CD8-positive, alpha-beta memory T cell (primary cell): ENCODE measurements around the gene PLLP. TPM values are rescaled to one million over a fixed set of nuclear protein-coding genes. Genes with fewer than 3 reads are reported as not detected.

Source experiments
- CTCF ChIA-PET: fragments of 350-600 bp; sonication (Branson Sonifier 250); formaldehyde crosslinking; loops from one replicate; lab custom pipeline; 2021; ENCODE audit warnings: antibody characterized with exemption; lab: Charles Lee
- POLR2A ChIA-PET: fragments of 350-600 bp; sonication (Branson Sonifier 250); formaldehyde crosslinking; loops from one replicate; lab custom pipeline; 2021; ENCODE audit warnings: antibody characterized with exemption; lab: Charles Lee
- DNase-seq, 5 donors: peaks; one replicate each; pipeline versions ENCODE4 v3.0.0 to v3.0.0-alpha.2; 2020 to 2022; ENCODE audit warnings: mixed read lengths in 1 of 5
- H3K27ac ChIP-seq: one replicate; pipeline ENCODE4 v1.7.0; 2013; ENCODE audit warnings: low read depth, mild to moderate bottlenecking, low read length, moderate library complexity
- H3K27me3 ChIP-seq: 2 replicates; pipeline ENCODE4 v1.7.0; 2013; ENCODE audit warnings: low read length, mild to moderate bottlenecking; ENCODE audit not compliant: insufficient read depth, poor library complexity, severe bottlenecking
- H3K36me3 ChIP-seq: 2 replicates; pipeline ENCODE4 v1.7.0; 2013; ENCODE audit warnings: mild to moderate bottlenecking, low read length, moderate library complexity; ENCODE audit not compliant: insufficient read depth
- H3K4me1 ChIP-seq: 2 replicates; pipeline ENCODE4 v1.7.0; 2013; ENCODE audit warnings: mild to moderate bottlenecking, low read length, moderate library complexity; ENCODE audit not compliant: insufficient read depth
- H3K4me3 ChIP-seq: 2 replicates; pipeline ENCODE4 v1.7.0; 2013; ENCODE audit warnings: mild to moderate bottlenecking, low read length
- H3K9me3 ChIP-seq: 2 replicates; pipeline ENCODE4 v1.7.0; 2013; ENCODE audit warnings: mild to moderate bottlenecking, low read length
- H3K27ac Mint-ChIP-seq, 8 donors: one replicate each; pipeline ENCODE4 v1.8.0; 2020 to 2021; ENCODE audit warnings: mixed read lengths in 8 of 8, mild to moderate bottlenecking in 6 of 8, inconsistent platforms in 3 of 8, moderate library complexity in 3 of 8
- H3K27me3 Mint-ChIP-seq, 2 donors: one replicate each; pipeline ENCODE4 v1.8.0; 2020 to 2021; ENCODE audit warnings: mixed read lengths in 2 of 2, mild to moderate bottlenecking in 1 of 2, moderate library complexity in 1 of 2
- H3K36me3 Mint-ChIP-seq, 3 donors: one replicate each; pipeline ENCODE4 v1.8.0; 2020 to 2021; ENCODE audit warnings: mixed read lengths in 3 of 3, inconsistent platforms in 1 of 3, mild to moderate bottlenecking in 1 of 3
- H3K4me1 Mint-ChIP-seq, 3 donors: one replicate each; pipeline ENCODE4 v1.8.0; 2020 to 2021; ENCODE audit warnings: mixed read lengths in 3 of 3, inconsistent platforms in 1 of 3, mild to moderate bottlenecking in 1 of 3
- H3K4me3 Mint-ChIP-seq, 7 donors: one replicate each; pipeline ENCODE4 v1.8.0; 2020 to 2021; ENCODE audit warnings: mixed read lengths in 7 of 7, mild to moderate bottlenecking in 6 of 7, moderate library complexity in 4 of 7, inconsistent platforms in 2 of 7
- H3K9me3 Mint-ChIP-seq, 5 donors: one replicate each; pipeline ENCODE4 v1.8.0; 2020 to 2022; ENCODE audit warnings: mixed read lengths in 5 of 5, mild to moderate bottlenecking in 3 of 5, moderate library complexity in 2 of 5, inconsistent platforms in 1 of 5
- polyA plus RNA-seq: library from polyadenylated mRNA; unstranded; fragments of 300-500 nt; fragmentation: Illumina TruSeq; gene quantifications from one replicate; pipeline ENCODE4 v1.2.3, GENCODE V29; 2021
- total RNA-seq, 2 experiments: library from RNA; stranded (reverse); gene quantifications; one replicate each; pipeline ENCODE4 v1.2.3, GENCODE V29; 2021

The PLLP gene
- total and polyA plus RNA-seq, 3 experiments from 2014 or later, result 0.49 to 0.72 TPM; not detected in 1

DNA sequence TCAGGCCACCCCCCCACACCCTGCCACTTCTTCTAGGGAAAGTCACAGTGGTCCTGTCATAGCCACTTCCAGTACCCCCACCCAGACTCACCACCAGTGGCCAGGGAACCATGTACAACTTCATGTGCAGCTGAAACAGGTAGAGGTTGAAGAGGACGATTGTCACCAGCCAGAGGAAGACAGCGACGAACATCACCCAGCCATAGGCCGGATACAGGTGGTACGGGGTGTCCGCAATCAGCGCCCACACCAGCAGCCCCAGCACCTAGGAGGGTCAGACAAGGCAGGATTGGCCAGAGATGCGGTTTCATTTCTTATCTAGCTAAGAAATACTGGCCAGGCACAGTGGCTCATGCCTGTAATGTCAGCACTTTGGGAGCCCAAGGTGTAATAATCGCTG lies 22.7 kb downstream of the PLLP start:
- Histone ChIP-seq H3K4me1 (peaks cover 37% of the 10 kb centered on the region), H3K27ac (no peak overlapping the region), H3K27me3 (no peaks in the 10 kb centered on the region), H3K9me3 (no peaks in the 10 kb centered on the region), H3K36me3 (no peaks in the 10 kb centered on the region), H3K4me3 (no peak overlapping the region)
- H3K4me3 Mint-ChIP-seq, result no peak overlapping the region
- peaks cover 13 to 30% (median 16%) of the 10 kb centered on the region in 3 donors for H3K4me1 Mint-ChIP-seq
- ChIA-PET CTCF (interaction anchor here (1.7 kb wide), 1 partner anchor 19 kb away, joined by 3 read pairs; no protein-coding TSS in a partner anchor), POLR2A (no interaction called here)
- peaks cover 0 to 3% (median 0%) of the 10 kb centered on the region in 3 donors for H3K36me3 Mint-ChIP-seq
- no peaks in the 10 kb centered on the region for H3K9me3 Mint-ChIP-seq
- DNase-seq, result no peak
- no peaks in the 10 kb centered on the region for H3K27me3 Mint-ChIP-seq
- peak overlapping the region in 3 of 8 donors; percentile 29 to 80 (median 36) for H3K27ac Mint-ChIP-seq

DNA sequence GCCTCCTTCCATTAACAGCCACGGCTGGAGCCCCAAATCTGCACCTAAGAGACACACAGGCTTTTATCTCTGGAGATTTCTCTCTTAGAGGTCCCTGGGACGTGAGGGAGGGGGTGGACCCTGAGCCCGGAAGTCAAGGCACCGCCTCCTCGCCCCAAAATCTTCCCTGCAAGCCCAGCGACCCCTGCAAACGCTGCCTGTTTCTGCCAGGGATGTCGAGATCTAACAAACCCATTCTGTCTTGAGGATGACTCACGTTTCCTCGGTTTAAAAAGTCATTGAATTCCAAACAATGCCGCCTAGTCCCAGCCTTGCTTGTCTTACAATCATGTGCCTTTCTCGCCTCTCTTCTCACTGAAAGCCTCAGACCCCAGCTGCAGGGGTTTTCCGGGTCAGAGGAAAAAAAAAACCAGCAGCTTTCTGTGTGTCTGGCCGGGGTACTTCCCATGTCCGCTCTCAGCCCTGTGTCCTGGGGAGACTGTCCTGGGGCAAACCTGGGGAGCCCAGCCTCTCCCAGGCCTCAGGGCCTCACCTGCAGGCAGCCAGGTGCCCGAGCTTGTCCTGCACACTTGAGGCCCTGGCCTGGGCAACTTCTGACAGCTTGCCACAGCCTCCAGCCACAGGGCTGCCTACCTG lies 24.1 kb downstream of the PLLP start:
- peak overlapping the region in 5 of 7 donors; percentile 28 to 66 (median 38) for H3K4me3 Mint-ChIP-seq
- ChIA-PET CTCF (no interaction called here), POLR2A (no interaction called here)
- no peaks in the 10 kb centered on the region for H3K9me3 Mint-ChIP-seq
- Histone ChIP-seq H3K9me3 (no peaks in the 10 kb centered on the region), H3K27ac (no peak overlapping the region), H3K4me3 (no peak overlapping the region), H3K4me1 (peaks cover 24% of the 10 kb centered on the region), H3K27me3 (no peaks in the 10 kb centered on the region), H3K36me3 (no peaks in the 10 kb centered on the region)
- peaks cover 6 to 16% (median 7%) of the 10 kb centered on the region in 3 donors for H3K4me1 Mint-ChIP-seq
- H3K27me3 Mint-ChIP-seq, result no peaks in the 10 kb centered on the region
- peaks cover 0 to 11% (median 0%) of the 10 kb centered on the region in 3 donors for H3K36me3 Mint-ChIP-seq
- peak overlapping the region; percentile 39 to 88 (median 68) for H3K27ac Mint-ChIP-seq
- peak in 1 of 5 donors; percentile 38 for DNase-seq

GRCh38 chr16:57258910-57259475 lies 25.5 kb downstream of the PLLP start:
- ChIA-PET CTCF (no interaction called here), POLR2A (interaction anchor here (0.7 kb wide), 1 partner anchor 11 kb away, joined by 11 read pairs; no protein-coding TSS in a partner anchor)

GRCh38 chr16:57258226-57258909 lies 26.1 kb downstream of the PLLP start:
- H3K4me1 ChIP-seq, result peaks cover 11% of the 10 kb centered on the region
- no peaks in the 10 kb centered on the region for H3K9me3 Mint-ChIP-seq
- ChIA-PET POLR2A (interaction anchor here (0.7 kb wide), 1 partner anchor 11 kb away, joined by 11 read pairs; no protein-coding TSS in a partner anchor), CTCF (no interaction called here)
- no peak overlapping the region for H3K4me3 ChIP-seq
- no peak overlapping the region for H3K27ac ChIP-seq
- no peaks in the 10 kb centered on the region for H3K27me3 Mint-ChIP-seq
- H3K4me1 Mint-ChIP-seq, result peaks cover 6 to 14% (median 7%) of the 10 kb centered on the region in 3 donors
- no peaks in the 10 kb centered on the region for H3K27me3 ChIP-seq
- no peak for DNase-seq
- H3K9me3 ChIP-seq, result no peaks in the 10 kb centered on the region
- H3K27ac Mint-ChIP-seq, result peak overlapping the region in 1 of 8 donors; percentile 82
- H3K36me3 Mint-ChIP-seq, result peaks cover 0 to 21% (median 0%) of the 10 kb centered on the region in 3 donors
- H3K36me3 ChIP-seq, result no peaks in the 10 kb centered on the region
- peak overlapping the region in 1 of 7 donors; percentile 49 for H3K4me3 Mint-ChIP-seq

More at GRCh38 chr16:57258910-57259475, 25.5 kb downstream of the PLLP start:
- Mint-ChIP-seq H3K4me1 (peaks cover 6 to 14% (median 7%) of the 10 kb centered on the region in 3 donors), H3K27ac (no peak overlapping the region), H3K27me3 (no peaks in the 10 kb centered on the region), H3K9me3 (no peaks in the 10 kb centered on the region), H3K4me3 (no peak overlapping the region), H3K36me3 (peaks cover 0 to 18% (median 0%) of the 10 kb centered on the region in 3 donors)
- no peaks in the 10 kb centered on the region for H3K9me3 ChIP-seq
- H3K27ac ChIP-seq, result no peak overlapping the region
- no peak for DNase-seq
- no peaks in the 10 kb centered on the region for H3K36me3 ChIP-seq
- no peak overlapping the region for H3K4me3 ChIP-seq
- H3K27me3 ChIP-seq, result no peaks in the 10 kb centered on the region
- peaks cover 11% of the 10 kb centered on the region for H3K4me1 ChIP-seq

DNA sequence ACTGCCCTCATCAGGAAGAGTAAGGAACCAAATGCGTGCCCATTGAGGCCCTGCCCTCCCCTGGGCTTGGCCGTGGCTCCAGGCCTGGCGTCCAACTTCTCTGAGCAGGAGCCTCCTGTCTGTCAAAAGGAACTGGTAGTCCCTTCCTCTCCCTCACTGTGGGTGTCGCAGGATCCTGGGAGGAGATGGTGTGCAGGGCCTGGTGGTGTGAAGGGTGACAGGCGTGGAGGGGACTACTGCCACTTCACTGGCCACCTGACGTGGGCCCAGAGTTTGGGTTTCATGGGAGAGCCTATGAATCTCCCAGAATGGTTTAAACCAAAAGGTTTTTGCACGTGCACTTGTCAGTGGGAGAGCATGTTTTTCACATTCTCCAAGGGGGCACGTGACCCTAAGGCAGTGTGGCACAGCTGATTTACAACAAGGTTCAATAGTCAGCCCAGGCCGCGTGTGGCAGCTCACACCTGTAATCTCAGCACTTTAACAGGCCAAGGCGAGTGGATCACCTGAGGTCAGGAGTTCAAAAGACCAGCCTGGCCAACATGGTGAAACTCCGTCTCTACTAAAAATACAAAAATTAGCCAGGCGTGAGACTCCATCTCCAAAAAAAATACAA lies 26.9 kb downstream of the PLLP start:
- Mint-ChIP-seq H3K36me3 (peaks cover under 1 to 28% (median 1%) of the 10 kb centered on the region in 3 donors), H3K27ac (no peak overlapping the region), H3K4me1 (peaks cover 6 to 14% (median 7%) of the 10 kb centered on the region in 3 donors), H3K4me3 (no peak overlapping the region), H3K9me3 (no peaks in the 10 kb centered on the region), H3K27me3 (no peaks in the 10 kb centered on the region)
- H3K36me3 ChIP-seq, result peaks cover 1% of the 10 kb centered on the region
- CTCF ChIA-PET, result no interaction called here
- no peak for DNase-seq
- H3K9me3 ChIP-seq, result no peaks in the 10 kb centered on the region
- no peak overlapping the region for H3K4me3 ChIP-seq
- POLR2A ChIA-PET, result no interaction called here
- H3K4me1 ChIP-seq, result peaks cover 11% of the 10 kb centered on the region
- no peak overlapping the region for H3K27ac ChIP-seq
- no peaks in the 10 kb centered on the region for H3K27me3 ChIP-seq

DNA sequence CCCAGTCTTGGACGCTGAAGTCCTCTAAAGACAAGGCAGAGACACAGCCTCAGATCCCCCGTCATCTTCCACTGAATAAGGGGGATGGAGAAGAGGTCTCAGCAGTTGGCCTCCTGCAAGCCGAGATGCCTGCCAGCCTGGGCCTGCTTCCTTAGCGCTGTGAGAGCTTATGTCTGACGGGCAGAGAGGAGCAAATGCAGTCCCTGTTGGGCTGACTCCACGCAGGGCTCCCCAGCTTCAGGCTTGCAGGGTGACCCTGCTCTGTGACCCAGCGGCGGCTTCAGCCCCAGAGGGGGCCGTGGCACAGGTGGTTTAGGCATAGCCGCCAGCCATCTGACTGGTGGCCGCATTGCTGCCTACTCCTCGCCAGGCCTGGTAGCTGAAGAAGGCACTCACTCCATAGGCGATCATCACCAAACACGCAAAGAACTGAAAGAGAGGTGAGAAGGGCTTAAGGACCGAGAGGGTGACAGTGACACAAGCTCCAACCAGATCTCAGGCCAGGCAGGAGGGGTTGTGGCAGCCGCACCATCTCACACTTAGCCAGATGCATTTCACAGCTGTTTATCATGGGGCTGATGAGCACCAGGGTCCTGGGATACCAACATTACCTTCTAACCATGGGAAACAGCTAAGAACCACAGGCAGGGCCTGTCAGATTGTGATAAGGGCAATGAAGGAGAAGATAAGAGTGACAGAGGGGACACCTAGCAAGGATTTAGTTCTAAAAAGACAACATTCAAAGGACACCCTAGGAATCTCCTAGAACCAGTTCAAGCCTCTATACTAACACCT lies 27.7 kb downstream of the PLLP start:
- Histone ChIP-seq H3K36me3 (peaks cover 8% of the 10 kb centered on the region), H3K9me3 (no peaks in the 10 kb centered on the region), H3K4me3 (no peak overlapping the region), H3K27me3 (no peaks in the 10 kb centered on the region), H3K4me1 (peaks cover 11% of the 10 kb centered on the region), H3K27ac (no peak overlapping the region)
- Mint-ChIP-seq H3K27me3 (no peaks in the 10 kb centered on the region), H3K9me3 (no peaks in the 10 kb centered on the region), H3K36me3 (peaks cover 6 to 35% (median 6%) of the 10 kb centered on the region in 3 donors), H3K4me3 (no peak overlapping the region), H3K4me1 (peaks cover 6 to 14% (median 7%) of the 10 kb centered on the region in 3 donors), H3K27ac (peak overlapping the region in 1 of 8 donors; percentile 86)
- CTCF ChIA-PET, result no interaction called here
- DNase-seq, result no peak
- POLR2A ChIA-PET, result no interaction called here

- Mint-ChIP-seq H3K27me3 (no peaks in the 10 kb centered on the region), H3K27ac (peak overlapping the region in 2 of 8 donors; percentile 23 to 86), H3K9me3 (no peaks in the 10 kb centered on the region), H3K4me1 (peaks cover 6 to 13% (median 7%) of the 10 kb centered on the region in 3 donors), H3K36me3 (peaks cover 6 to 44% (median 6%) of the 10 kb centered on the region in 3 donors), H3K4me3 (no peak overlapping the region)
- Histone ChIP-seq H3K36me3 (peaks cover 8% of the 10 kb centered on the region), H3K4me1 (peaks cover 11% of the 10 kb centered on the region), H3K9me3 (no peaks in the 10 kb centered on the region), H3K4me3 (no peak overlapping the region), H3K27ac (no peak overlapping the region), H3K27me3 (no peaks in the 10 kb centered on the region)
- POLR2A ChIA-PET, result no interaction called here
- DNase-seq, result no peak
- CTCF ChIA-PET, result interaction anchor here (0.6 kb wide), 1 partner anchor 665 kb away, joined by 3 read pairs; no protein-coding TSS in a partner anchor
Observed at GRCh38 chr16:57255686-57256415, 28.6 kb downstream of the PLLP start.
